NCI-H69 (cell line): Measurements from ENCODE around the gene OLFM3.
A peak's percentile ranks its signal among the peaks of the same experiment; 100 is the strongest.

Experiments
- DNase-seq: peaks from one replicate; lab custom pipeline; 2025; lab: John Stamatoyannopoulos, UW

The OLFM3 gene

DNA sequence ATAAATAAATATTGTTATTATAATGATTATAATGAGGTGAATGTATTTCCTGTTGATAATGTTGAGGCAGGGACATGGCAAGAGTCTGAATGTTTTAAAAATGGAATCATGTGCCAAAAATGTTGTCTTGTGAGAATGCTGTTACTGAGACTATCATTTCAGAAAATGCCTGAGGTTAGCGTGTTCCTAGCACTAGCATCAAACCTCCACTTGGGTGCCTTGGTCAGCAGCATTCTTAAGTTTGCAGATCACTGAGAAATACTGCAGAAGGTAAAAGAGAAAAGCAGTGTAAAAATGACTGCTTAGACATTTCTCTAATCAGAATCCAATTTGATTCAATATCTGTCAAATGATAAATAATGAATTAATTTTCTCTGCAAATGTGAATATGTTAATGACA is 50.8 kb downstream of the OLFM3 start:
- DNase-seq: no peak

- no peak for DNase-seq
These were observed 53.5 kb downstream of the OLFM3 start for GRCh38 chr1:101943237-101943636.

DNA sequence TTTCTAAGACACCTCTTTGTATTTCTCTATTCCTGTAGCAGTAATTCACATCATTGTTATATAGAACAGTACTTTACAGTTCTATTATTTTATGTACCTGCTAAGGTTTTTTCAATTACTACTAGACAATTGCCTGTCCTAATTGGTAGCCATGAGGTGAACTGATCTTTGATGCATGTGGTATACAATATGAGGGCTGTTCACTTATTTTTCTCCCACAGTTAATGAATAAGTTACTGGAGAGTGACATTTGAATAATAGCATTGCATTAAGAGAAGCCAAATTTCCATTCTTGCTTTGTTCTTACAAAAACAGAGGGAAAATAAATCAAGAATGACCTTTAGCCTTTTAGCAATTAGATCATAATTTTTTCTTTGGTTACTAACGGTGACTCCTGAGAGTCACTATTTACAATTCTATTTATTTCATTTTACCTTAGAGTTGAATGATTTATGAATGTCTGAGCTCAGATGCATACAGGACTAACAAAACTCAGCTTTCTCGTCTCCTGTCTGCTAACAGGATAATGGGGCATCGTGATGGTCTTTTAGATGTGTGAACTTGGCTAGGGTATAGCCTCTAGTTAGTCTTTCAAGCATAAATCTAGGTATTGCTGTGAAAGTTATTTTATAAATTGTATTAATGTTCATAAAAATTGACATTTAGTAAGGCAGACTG is 54.1 kb downstream of the OLFM3 start:
- peak; percentile 84 for DNase-seq

- DNase-seq: peak; percentile 18
These were observed 58.0 kb downstream of the OLFM3 start for GRCh38 chr1:101938681-101939080.

GRCh38 chr1:101929343-101929742 is 67.4 kb downstream of the OLFM3 start:
- peak; percentile 81 for DNase-seq

DNA sequence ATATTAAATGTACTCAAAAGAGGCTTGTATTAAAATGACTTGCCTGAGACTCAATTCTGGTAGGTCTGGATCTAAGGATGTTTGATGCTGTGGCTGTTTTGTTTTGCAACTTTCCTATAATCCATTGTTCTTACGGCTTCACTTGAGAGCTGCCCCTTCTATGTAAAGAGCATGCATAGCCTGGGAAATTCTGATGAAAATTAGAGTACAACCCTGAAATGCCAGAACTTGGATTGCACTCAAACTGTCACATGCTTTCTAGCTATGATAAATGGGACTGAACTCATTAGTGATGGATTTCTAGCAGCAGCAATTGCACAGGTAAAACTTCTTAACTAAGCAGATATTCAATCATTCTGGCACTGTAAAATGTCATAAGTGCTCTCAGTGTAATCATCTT is 67.9 kb downstream of the OLFM3 start:
- DNase-seq: peak; percentile 38

- no peak for DNase-seq
These were observed 72.0 kb downstream of the OLFM3 start for GRCh38 chr1:101924700-101925099.

DNA sequence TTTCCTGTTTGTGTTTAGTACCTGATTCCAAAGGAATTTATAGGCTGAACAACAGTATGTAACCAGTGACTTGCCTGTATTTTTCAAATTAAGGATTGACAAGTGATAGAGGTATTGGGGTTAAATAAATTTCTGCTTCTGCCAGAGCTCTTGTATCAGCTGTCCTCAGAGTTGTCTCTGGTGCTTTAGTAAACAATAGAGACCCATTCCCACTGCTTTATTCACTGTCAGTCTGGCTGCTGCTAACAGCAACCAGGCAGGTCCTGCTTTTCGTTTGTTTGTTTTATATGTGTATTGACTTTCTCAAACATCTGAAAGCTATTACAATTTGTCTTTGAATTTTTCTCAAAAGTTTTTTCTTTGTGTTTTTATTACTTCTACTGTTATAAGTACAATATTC is 76.1 kb downstream of the OLFM3 start:
- peak; percentile 68 for DNase-seq

- DNase-seq: peak; percentile 15
These were observed 78.4 kb downstream of the OLFM3 start for GRCh38 chr1:101918277-101918676.

GRCh38 chr1:101915597-101915996 is 81.1 kb downstream of the OLFM3 start:
- DNase-seq: no peak

DNA sequence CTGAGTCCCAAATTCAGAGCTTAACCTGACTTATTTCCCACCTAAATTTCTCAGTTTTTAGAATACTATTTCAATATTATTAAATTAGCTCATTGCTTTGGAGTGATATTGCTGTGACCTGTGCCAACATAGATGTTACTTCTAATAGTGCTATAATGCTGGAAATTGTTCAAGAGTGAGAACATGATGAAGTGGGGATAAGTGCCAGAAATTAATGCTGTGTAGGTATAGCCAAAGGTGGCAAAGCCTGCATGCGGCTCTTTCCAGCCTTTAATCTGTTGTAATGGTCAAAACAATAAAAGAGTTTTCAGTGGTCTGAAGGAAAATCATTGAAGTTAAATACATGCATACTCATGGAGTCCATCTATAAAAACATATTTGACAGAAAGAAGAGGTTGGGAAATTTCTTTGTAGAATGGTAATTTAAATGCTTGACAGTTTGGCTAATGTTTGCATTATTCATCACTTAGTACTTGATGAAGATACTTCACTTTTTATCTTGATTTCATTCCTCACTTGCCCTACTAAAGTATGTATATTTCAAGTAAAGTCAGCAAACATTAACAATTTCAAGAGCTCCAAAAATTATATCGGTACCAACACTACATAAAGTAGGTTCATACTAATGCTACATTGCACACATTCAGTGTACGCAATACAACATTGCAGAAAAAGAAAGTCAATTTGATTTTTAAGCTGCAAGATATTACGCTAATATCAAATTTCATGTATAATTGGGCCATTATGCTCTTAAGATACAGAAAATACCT is 82.1 kb downstream of the OLFM3 start:
- DNase-seq: peak; percentile 19

- no peak for DNase-seq
These were observed 84.8 kb downstream of the OLFM3 start for GRCh38 chr1:101911894-101912293.

DNA sequence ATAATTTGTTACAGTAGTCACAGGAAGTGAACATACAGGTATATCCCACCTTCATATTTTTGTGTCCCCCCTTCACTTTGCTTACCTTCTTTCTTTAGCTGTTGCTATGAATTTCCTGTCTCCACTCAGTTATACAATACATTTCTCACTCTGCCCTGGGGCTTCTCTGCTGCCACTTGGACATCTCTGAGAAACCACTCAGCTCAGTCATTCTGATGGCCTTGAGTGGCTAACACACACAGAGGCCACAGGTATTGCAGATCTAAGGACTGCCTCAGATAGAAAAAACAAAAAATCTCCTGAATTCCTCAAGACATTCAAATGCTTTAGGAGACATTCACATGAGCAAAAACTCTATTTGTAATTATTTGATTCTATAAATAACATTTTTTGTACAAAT is 87.7 kb downstream of the OLFM3 start:
- peak; percentile 58 for DNase-seq

GRCh38 chr1:101907264-101907663 is 89.5 kb downstream of the OLFM3 start:
- DNase-seq: peak; percentile 61

- DNase-seq: peak; percentile 94
These were observed 91.4 kb downstream of the OLFM3 start for GRCh38 chr1:101905283-101905835.

DNA sequence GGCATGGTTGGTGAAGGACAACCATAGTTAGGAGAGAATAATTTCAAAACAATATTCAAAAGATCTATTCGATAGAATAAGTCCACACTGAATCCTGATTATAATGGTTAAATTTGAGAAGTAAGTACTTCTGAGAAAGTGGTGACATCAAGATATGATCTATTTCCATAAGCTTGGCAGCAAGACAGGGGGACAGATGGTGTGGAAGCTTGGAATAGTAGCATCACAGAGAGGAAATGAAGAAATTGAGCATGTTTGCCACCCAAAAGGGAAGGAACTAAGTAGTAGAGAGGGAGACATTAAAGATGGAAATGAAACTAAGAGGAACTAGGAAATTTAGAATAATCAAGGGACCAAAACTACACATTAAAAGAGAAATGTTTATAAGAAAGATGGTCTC is 94.5 kb downstream of the OLFM3 start:
- DNase-seq: peak; percentile 14

DNA sequence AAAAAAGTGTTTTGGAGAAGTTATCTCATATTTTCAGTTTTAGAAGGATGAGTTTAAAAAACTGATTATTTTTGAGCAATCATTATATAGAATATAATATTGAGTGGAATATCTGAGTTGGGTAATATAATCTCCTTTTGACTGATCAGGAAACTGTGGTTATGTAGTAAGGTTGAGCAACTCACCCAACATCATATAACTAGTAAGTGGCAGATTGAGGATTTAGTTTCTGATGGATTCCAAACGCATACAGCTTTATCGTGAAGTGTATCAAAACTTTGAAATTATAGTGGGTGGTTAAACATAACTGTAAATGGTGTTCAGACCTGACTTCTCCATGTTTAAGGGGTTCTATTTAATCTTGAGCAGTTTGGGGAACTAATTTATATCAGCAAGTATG is 98.6 kb downstream of the OLFM3 start:
- no peak for DNase-seq

DNA sequence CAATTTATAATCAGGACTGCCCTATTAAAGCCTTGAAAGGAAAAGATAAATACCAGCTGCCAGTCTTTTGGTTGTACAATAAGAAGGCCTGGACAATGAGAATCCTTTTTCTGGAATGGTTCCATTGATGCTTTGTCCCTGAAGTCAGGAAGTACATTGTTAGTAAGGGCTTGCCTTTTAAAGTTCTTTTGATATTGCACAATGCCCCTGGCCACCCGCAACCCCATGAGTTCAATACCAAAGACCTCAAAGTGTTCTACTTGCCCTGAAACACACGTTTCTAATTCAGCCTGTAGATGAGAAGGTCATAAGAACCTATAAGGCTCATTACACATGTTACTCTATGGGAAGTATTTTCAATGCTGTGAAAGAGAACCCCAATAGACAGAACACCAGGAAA is 112.1 kb downstream of the OLFM3 start:
- peak; percentile 1 for DNase-seq

DNA sequence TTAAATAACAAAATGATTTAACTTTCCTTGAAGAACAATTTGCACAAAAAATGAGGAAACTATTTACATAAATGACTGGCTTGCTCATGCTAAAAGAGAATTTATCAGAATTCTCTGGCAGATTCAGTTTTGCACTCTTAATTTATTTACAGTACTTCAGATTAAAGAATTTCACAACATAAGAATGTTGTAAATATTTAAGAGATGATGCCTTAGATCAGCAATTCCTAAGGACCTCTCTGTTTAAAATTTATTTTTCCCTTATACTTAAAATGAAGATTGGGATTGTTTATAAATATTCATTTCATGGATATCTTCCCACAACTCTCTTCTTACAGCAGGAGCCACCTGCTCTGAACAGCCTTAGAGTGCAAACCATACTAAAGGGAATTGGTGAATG is 120.8 kb downstream of the OLFM3 start:
- DNase-seq: no peak

DNA sequence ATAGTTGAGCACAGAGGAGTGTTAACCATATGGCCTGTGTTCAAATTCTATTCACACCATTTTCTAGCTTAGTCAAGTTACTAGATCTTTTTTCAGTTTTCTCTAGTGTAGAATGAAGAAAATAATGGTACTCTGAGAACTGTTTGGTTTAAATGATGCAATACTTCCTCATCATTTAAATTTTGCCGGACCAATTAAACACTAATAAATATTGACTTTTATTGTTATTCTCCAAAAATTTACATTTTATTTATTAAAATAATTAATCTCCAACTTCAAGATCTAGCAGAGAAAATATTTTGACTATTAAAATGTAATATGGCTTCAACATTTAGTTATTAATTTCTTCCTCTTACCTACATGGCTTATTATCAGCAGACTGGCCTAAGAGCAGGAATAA is 123.1 kb downstream of the OLFM3 start:
- no peak for DNase-seq

- DNase-seq: no peak
These were observed 136.8 kb downstream of the OLFM3 start for GRCh38 chr1:101859941-101860340.

- no peak for DNase-seq
These were observed 142.5 kb downstream of the OLFM3 start for GRCh38 chr1:101854271-101854670.

DNA sequence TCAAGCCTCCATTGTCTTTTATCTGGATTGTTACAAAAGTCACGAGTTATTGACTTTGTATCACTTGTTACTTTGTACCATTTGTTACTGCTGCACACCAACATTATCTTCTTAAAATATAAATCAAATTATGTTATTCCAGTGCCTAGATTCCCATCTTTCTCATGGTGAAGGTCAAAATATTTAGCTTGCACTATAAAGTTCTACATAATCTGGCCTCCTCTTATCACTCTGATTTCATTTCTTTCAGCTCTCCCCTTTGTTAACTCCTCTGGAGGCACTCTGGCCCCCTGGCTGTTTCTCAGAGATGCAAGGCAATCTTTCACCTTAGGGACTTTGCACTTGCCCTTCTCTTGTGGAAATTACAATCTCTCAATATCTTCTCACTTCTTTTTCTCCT is 143.8 kb downstream of the OLFM3 start:
- DNase-seq: no peak
